Measurements from ENCODE around the gene CYP46A1.

CYP46A1 gene

GRCh38 chr14:99718031-99718810 is 34.1 kb downstream of the CYP46A1 start:
- DNase-seq: no peak

GRCh38 chr14:99718811-99719192 is 34.7 kb downstream of the CYP46A1 start:
- DNase-seq: no peak

- no peak for DNase-seq
Observed at GRCh38 chr14:99720941-99721791, 37.1 kb downstream of the CYP46A1 start.

GRCh38 chr14:99721792-99722516 is 37.9 kb downstream of the CYP46A1 start:
- DNase-seq: no peak

DNA sequence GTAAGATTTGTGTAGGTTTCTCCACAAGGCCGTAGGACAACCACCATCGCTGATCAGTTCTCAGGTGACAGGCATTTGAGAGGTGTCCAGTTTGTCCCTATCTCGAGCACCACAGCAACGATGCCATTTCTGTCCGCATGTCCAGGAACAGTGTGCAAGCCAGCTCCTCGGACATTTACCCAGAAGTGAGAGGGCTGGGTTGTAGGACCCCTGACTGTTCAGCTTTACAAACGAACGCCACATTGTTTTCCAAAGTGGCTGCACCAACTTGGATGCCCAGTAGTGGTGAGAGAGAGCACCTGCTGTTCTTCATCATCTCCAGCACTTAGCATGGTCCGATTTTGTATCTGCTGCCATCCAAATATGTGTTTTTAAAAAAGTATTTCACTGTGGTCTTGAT is 38.6 kb downstream of the CYP46A1 start:
- DNase-seq: no peak

GRCh38 chr14:99724196-99724891 is 40.2 kb downstream of the CYP46A1 start:
- no peak for DNase-seq

DNA sequence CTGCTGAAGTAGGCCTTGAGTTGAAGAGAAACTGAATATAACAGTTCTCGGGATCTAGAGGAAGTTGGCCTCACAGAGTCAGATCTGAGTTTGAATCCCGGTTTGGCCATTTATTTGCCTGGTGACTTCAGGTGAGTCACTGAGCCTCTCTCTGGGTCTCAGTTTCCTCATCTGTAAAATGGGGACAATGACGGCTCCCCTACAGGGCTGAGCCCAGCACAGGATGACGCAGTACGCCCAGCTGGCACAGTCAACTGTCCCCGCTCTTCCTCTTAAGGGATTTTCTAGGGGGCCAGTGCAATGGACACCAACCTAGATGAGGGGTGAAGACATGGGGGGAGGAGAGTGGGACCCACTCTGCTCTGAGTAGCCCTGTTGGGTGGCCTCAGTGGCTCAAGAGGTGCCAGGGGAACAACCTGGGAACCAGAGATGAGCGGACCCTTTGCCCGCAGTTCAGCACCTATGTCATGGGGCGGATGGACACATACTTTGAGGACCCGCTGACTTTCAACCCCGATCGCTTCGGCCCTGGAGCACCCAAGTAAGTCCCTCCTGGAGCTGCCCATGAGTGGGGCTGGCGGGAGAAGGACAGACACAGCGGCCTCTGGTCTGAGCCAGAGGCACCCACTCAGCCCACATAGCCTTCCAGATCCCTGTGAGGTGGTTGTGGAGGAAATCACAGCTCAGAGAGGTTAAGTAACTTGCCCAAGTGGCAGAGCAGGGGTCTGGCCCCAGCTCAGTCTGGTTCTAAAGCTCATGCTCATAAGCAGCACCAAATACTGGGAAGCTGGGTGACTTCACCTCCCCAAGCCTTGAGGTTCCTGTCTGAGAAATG is 41.1 kb downstream of the CYP46A1 start:
- DNase-seq: no peak

GRCh38 chr14:99725774-99726537 is 41.9 kb downstream of the CYP46A1 start:
- no peak for DNase-seq

GRCh38 chr14:99726538-99727095 is 42.5 kb downstream of the CYP46A1 start:
- no peak for DNase-seq

GRCh38 chr14:99727096-99727870 is 43.2 kb downstream of the CYP46A1 start:
- DNase-seq: no peak

DNA sequence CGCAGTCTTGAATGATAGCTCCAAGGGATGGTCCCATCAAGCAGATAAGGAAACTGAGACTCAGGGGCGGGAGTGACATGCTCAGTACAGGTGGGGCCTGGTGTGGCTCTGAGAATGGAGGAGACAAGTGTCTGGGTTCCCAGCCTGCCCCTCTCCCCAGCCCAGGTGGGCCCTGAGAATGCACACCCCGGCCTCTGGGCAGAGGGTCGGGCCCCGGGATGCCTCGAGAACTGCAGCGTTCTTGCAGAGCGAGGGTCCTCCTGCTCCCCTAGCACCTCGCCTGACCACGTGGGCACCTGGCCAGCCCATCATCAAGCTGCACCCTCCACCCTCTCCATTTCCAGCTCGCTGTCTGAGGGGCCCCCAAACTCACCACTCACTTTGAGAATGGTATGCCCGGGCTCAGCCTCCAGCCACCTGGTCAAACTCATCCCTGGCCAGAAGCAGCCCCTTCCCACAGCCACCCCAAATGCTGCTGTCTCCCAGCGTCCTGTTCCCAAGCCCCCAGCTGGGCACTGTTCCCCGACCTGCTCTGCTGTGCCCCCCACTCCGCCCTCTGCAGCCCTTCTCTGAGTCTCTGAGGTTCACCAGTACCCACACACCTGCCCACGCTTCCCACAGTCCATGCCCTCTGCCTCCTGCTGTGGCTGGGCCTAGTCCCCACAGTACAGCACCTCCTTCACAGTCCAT is 44.3 kb downstream of the CYP46A1 start:
- DNase-seq: no peak

DNA sequence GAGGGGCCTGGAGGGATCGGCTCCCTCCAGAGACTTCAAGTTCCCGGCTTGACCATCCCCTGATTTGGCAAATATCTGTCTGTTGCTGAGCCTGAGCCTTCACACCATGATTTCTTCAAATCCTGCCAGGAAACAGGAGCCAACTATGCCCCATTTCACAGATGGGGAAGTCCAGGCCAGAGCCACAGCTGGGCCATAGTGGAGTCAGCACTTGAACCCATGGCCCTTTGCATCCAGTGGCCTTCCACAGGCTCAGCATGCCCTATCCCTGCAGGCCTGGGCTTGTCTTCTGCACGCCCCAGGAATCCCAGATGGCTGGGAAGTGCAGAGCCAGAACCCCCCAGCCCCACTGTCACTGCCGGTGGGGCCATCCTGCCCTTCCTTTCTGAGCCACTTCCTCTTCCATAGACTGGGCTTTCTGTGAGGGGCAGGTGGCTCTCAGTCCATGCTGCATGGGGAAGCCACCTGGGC is 44.9 kb downstream of the CYP46A1 start:
- DNase-seq: no peak

- DNase-seq: peak; percentile 15
Observed at GRCh38 chr14:99729991-99730875, 46.1 kb downstream of the CYP46A1 start.

GRCh38 chr14:99730876-99731546 is 46.9 kb downstream of the CYP46A1 start:
- DNase-seq: no peak

- no peak for DNase-seq
Observed at GRCh38 chr14:99731547-99732435, 47.7 kb downstream of the CYP46A1 start.

DNA sequence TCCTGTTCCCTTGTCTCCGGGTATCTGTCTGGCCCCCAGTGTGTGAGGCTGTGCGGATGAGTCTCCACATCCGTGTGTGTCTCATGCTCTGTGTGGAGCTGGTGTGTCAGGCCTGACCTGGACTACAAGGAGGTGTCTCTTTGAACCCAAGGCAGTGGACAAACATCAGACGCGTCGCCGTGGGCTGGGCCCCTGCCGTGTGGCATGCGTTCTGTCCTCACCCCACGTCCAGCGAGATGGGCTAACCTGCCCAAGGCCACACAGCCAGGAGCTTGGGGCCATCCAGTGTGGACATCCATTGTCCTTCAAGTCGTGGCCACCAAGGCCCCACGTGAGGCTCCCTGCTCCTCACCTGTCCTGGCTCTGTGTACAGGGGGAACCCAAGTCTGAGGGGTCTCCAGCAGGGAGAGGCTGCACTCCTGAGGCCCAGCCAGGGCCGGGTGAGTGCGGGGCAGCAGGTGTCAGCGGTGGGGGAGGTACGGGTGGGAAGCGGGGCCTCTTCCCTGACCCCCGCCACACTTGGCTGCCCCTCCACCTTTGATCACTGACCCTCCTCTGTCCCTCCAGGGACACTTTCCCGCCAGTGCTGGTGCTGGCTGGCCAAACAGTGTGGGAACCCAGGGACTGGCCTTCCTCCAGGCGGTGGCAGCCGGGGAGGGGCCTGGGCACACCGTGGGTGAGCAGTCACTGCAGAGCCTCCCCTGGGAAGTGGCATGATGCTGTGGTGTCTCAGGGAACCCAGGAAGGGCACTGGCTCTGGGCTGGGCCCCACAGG is 48.5 kb downstream of the CYP46A1 start:
- no peak for DNase-seq
